ENCODE data around the gene ASB15.
"Not testable (repeated sequence)": the region's sequence is repeated elsewhere in the genome, so short reads cannot be mapped to it uniquely, and the experiment has no call there.

Gene ASB15

DNA sequence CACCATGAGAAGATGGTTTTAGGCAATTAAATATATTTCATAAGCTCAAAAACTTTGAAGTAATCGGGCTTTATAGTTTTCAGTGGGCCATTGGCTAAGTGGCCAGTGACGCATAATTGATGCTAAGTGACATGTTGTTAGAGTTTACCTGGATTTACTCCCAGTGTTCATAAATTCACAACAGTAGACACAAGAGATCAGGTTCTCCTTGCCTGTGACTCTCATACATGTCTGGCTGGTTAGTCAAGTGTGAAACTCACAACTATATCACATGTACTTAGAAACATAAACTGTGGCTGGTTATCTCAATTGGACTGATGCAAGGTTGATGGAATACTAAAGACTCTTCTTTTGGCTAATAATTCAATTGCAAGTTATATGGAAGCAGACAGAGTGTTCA is 26.2 kb downstream of the ASB15 start:
- H3K27me3 ChIP-seq, result no peaks in the 10 kb centered on the region
- H3K27ac ChIP-seq, result no peak overlapping the region
- TF ChIP-seq Cebpa-rat (IDR thresholded peaks at IDR 0.05), result no peak
- no peaks in the 10 kb centered on the region for H3K9me3 ChIP-seq (replicated peaks in 1 of 11)
- H3K4me1 ChIP-seq, result no peaks in the 10 kb centered on the region
- H3K36me3 ChIP-seq, result no peaks in the 10 kb centered on the region
- no peak overlapping the region for H3K9ac ChIP-seq
- H3K4me3 ChIP-seq, result no peak overlapping the region
- H4K20me1 ChIP-seq, result no peaks in the 10 kb centered on the region
- no peak overlapping the region for H3K4me2 ChIP-seq

DNA sequence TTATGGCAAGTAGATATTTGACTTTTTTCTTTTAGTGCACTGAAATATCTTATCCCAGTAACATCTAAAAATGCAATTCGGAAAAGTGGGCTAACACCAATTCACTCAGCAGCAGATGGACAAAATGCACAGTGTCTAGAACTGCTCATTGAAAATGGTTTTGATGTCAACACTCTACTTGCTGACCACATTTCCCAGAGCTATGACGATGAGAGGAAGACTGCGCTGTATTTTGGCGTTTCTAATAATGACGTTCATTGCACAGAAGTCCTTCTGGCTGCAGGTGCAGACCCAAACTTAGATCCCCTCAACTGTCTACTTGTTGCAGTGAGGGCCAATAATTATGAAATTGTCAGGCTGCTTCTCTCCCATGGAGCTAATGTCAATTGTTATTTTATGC is 27.2 kb downstream of the ASB15 start:
- Histone ChIP-seq H3K4me1 (no peaks in the 10 kb centered on the region), H3K9me3 (replicated peaks in 1 of 11) (no peaks in the 10 kb centered on the region), H3K4me3 (no peak overlapping the region), H3K4me2 (no peak overlapping the region), H4K20me1 (no peaks in the 10 kb centered on the region), H3K9ac (no peak overlapping the region), H3K36me3 (no peaks in the 10 kb centered on the region), H3K27ac (no peak overlapping the region), H3K27me3 (no peaks in the 10 kb centered on the region)
- no peak for TF ChIP-seq Cebpa-rat (IDR thresholded peaks at IDR 0.05)

DNA sequence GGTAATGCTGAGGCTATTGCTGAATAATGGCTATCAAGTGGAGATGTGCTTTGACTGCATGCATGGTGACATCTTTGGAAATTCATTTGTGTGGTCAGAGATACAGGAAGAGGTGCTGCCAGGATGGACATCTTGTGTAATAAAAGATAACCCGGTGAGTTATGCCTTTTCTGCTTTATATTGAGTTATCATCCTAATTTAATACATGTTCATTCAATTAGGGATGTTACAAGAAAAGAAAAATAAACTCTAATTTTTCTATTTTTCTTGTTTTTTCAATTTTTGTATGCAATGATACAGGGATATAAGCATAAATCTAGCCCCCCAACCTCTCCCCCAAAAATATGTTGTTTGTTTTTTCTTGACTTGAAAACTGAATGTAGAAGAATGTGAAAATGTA is 27.7 kb downstream of the ASB15 start:
- H3K9ac ChIP-seq, result no peak overlapping the region
- no peaks in the 10 kb centered on the region for H3K36me3 ChIP-seq
- TF ChIP-seq Cebpa-rat (IDR thresholded peaks at IDR 0.05), result no peak
- no peaks in the 10 kb centered on the region for H3K27me3 ChIP-seq
- no peak overlapping the region for H3K4me2 ChIP-seq
- no peak overlapping the region for H3K27ac ChIP-seq
- H3K9me3 ChIP-seq (replicated peaks in 1 of 11), result no peaks in the 10 kb centered on the region
- H4K20me1 ChIP-seq, result no peaks in the 10 kb centered on the region
- no peaks in the 10 kb centered on the region for H3K4me1 ChIP-seq
- no peak overlapping the region for H3K4me3 ChIP-seq

DNA sequence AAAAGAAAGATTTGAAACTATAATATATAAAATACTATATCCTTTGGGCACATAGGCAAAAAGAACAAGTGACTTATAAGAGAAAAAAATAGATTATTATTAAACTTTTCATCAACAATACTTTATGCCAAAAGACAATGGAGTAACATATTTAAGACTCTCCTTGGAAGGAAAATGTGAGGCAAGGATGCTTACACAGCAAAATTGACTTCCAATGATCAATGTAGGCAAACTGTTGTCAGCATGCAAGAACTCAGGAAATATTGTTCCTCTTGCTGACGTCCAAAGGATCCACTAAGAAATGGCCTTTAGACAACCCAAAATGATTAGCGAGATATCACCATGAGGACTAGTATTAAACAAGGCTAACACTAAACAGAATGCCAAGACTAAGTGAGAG is 31.2 kb downstream of the ASB15 start:
- Histone ChIP-seq H3K27ac (no peak overlapping the region), H3K4me1 (no peaks in the 10 kb centered on the region), H3K27me3 (no peaks in the 10 kb centered on the region), H3K4me2 (no peak overlapping the region), H3K36me3 (no peaks in the 10 kb centered on the region), H3K9ac (no peak overlapping the region), H3K9me3 (replicated peaks in 1 of 11) (no peaks in the 10 kb centered on the region), H3K4me3 (no peak overlapping the region), H4K20me1 (no peaks in the 10 kb centered on the region)
- TF ChIP-seq Cebpa-rat (IDR thresholded peaks at IDR 0.05), result no peak

DNA sequence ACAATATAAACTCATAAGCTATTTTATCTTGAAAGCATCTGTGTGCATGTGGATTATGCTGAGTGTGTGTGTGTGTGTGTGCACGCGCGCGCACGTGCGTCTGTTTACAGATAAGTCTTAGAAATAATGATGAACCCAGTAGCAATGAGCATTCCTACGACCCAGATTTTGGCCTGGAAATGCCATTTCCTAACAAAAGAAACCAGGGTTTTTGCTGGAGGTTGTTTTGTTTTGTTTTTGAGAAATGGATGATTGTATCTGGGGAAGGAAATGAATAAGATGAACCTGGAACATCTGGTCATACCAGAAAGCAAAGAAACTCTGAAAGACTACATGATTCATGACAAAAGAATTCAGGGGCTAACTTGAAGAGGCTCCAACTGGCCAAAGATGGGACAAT is 31.9 kb downstream of the ASB15 start:
- Histone ChIP-seq H3K9ac (no peak overlapping the region), H4K20me1 (no peaks in the 10 kb centered on the region), H3K27ac (no peak overlapping the region), H3K36me3 (no peaks in the 10 kb centered on the region), H3K4me2 (no peak overlapping the region), H3K27me3 (no peaks in the 10 kb centered on the region), H3K4me1 (no peaks in the 10 kb centered on the region), H3K9me3 (replicated peaks in 1 of 11) (no peaks in the 10 kb centered on the region), H3K4me3 (no peak overlapping the region)
- no peak for TF ChIP-seq Cebpa-rat (IDR thresholded peaks at IDR 0.05)

DNA sequence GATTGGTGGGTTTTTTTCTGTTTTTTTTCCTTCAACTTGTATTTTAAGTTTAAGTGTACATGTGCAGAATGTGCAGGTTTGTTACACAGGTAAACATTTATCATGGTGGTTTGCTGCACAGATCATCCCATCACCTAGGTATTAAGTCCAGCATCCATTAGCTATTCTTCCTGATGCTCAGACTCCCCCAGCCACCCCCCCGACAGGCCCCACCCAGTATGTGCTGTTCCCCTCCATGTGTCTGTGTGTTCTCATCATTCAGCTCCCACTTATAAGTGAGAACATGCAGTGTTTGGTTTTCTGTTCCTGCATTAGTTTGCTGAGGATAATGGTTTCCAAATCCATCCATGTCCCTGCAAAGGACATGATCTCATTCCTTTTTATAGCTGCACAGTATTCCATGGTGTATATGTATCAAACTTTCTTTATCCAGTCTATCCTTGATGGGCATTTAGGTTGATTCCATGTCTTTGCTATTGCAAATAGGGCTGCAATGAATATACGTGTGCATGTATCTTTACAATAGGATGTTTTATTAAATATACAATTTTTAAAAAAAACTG is 32.5 kb downstream of the ASB15 start:
- H3K36me3 ChIP-seq; H3K4me2 ChIP-seq; H3K4me3 ChIP-seq; H3K27ac ChIP-seq; H3K27me3 ChIP-seq; H3K9me3 ChIP-seq (replicated peaks in 1 of 11); H4K20me1 ChIP-seq; H3K9ac ChIP-seq; H3K4me1 ChIP-seq: not testable (repeated sequence)

DNA sequence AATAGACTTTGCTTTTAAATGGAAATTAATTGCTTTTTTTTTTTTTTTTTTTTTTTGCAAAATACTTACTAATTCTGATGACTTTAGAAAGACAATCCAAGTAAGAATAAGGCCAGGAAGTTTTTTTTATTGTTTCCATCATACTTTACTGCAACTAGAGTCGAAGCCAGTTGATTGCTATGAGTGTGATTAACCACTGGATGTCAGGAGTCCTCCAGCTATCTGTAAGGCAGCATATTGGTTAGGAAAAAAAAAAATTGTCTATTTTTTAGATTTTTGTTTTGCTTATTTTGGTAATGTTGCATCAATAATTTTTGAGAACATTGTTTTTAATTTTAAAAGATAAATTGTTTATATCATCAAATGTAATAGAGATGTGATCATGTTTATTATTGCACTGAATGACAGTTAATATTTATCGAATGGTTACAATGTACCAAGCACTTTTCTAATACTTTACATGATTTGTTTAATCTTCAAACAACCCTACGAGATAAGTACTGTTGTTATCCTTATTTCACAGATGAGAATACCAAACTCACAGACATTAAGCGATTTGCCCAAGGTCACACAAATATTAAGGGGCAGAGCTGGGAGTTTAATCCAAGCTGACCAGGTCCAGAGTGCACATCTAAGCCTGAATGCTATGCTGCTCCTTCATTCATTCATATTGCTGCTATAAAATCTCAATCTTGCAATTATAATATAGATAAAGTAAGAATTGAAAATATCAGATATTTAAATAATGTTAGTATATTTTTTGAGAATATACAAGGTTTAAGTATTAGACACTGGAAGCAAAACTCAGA is 34.1 kb downstream of the ASB15 start:
- TF ChIP-seq Cebpa-rat (IDR thresholded peaks at IDR 0.05), result no peak
- no peaks in the 10 kb centered on the region for H3K27me3 ChIP-seq
- H3K36me3 ChIP-seq, result no peaks in the 10 kb centered on the region
- H4K20me1 ChIP-seq, result no peaks in the 10 kb centered on the region
- H3K9me3 ChIP-seq (replicated peaks in 1 of 11), result no peaks in the 10 kb centered on the region
- no peaks in the 10 kb centered on the region for H3K4me1 ChIP-seq
- no peak overlapping the region for H3K4me3 ChIP-seq
- H3K27ac ChIP-seq, result no peak overlapping the region
- H3K4me2 ChIP-seq, result no peak overlapping the region
- no peak overlapping the region for H3K9ac ChIP-seq

DNA sequence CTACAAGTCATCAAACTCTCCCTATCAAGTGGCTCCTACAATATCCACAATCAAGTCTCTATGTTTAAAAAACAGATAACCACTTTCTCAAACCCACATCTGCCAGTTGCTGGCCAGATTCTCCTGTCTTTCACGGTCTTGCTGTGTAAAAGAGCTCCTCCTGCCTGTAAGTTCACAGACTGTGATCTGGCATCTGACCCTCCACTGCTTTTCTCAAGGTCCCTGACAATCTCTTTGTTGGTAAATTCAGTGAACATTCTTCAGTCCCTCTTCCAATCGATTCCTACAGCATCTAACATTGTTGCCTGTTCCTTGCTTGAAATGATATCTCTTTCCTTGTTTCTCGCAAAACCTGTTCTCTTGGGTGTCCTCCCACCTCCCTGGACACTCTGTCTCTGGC is 35.6 kb downstream of the ASB15 start:
- no peak for TF ChIP-seq Cebpa-rat (IDR thresholded peaks at IDR 0.05)
- Histone ChIP-seq H3K4me1 (no peaks in the 10 kb centered on the region), H3K9ac (no peak overlapping the region), H3K27me3 (no peaks in the 10 kb centered on the region), H3K9me3 (replicated peaks in 1 of 11) (no peaks in the 10 kb centered on the region), H4K20me1 (no peaks in the 10 kb centered on the region), H3K27ac (no peak overlapping the region), H3K4me2 (no peak overlapping the region), H3K36me3 (no peaks in the 10 kb centered on the region), H3K4me3 (no peak overlapping the region)

DNA sequence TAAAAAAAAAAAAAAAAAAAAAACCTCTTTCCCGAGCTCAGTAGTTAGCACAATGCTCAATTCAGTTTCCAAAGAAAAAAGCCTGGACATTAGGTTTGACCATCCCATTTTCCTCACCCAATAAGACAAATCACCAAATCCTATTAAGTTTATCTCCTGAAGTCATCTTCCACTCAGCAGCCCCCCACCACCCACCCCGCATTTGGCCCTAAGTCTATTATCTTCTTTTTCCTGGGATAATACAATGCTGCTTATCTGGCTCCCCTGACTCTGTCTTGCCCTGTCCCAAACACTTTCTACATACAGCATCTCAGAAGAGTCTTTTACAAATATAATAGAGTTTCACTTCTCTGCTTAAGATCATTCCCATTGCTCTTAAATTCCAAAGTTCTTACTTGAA is 36.3 kb downstream of the ASB15 start:
- Histone ChIP-seq H3K4me2 (no peak overlapping the region), H3K36me3 (no peaks in the 10 kb centered on the region), H3K9ac (no peak overlapping the region), H3K9me3 (replicated peaks in 1 of 11) (no peaks in the 10 kb centered on the region), H3K27ac (no peak overlapping the region), H3K27me3 (no peaks in the 10 kb centered on the region), H4K20me1 (no peaks in the 10 kb centered on the region), H3K4me1 (no peaks in the 10 kb centered on the region), H3K4me3 (no peak overlapping the region)
- no peak for TF ChIP-seq Cebpa-rat (IDR thresholded peaks at IDR 0.05)

DNA sequence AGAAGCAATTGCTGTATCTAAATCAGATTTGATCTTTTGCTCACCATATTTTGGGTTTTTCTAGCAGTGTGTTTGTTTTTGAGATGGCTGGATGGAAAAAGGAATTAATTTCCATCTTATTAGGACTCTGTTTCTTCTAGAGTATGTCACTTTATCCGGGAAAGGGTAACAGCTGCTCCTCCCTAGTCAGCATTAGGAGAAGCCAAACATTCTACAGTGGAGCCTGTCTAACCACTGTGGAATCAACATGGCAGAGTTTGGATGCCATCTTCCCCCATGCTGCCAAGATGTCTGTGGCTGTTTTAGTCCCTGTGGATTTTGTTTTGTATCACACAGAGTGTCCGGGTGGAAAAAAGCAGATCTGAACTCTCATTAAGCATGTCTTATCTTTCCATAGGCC is 38.0 kb downstream of the ASB15 start:
- Histone ChIP-seq H3K27me3 (no peaks in the 10 kb centered on the region), H4K20me1 (no peaks in the 10 kb centered on the region), H3K9me3 (replicated peaks in 1 of 11) (no peaks in the 10 kb centered on the region), H3K36me3 (no peaks in the 10 kb centered on the region), H3K4me3 (no peak overlapping the region), H3K27ac (no peak overlapping the region), H3K4me1 (no peaks in the 10 kb centered on the region), H3K4me2 (no peak overlapping the region), H3K9ac (no peak overlapping the region)
- no peak for TF ChIP-seq Cebpa-rat (IDR thresholded peaks at IDR 0.05)
